WI38 (cell line): Measurements from ENCODE around the gene LYSMD2.

Experiments
- H3K4me3 ChIP-seq: 2 replicates; pipeline ENCODE4 v1.5.1; 2011; ENCODE audit warnings: low read depth, mild to moderate bottlenecking, control low read depth, low read length
- TF ChIP-seq, protein P1 (sequence below): IDR thresholded peaks from 2 replicates; pipeline ENCODE4 v1.5.1; 2012; ENCODE audit warnings: low read depth, mild to moderate bottlenecking, control low read depth, low read length

Gene LYSMD2

DNA sequence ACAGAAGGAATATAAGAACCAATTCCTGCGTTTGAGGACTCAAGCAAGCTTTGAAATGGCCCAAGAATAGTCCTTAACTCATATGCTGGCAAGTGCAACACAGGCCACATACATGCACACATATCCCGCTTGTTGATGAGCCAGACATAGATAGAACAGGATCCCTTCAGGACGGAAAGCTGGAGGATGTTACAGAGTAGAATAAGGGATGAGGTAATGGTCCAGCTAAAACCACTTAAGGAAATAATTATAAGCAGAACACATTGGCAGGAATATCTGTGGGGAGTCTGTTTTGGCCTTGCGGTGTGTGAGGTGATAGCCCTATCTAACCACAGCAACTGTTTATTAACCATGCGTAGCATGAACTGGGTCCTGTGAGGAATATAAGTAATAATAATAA lies 31.2 kb downstream of the LYSMD2 start:
- H3K4me3 ChIP-seq = no peak overlapping the region
- TF ChIP-seq, protein P1, sequence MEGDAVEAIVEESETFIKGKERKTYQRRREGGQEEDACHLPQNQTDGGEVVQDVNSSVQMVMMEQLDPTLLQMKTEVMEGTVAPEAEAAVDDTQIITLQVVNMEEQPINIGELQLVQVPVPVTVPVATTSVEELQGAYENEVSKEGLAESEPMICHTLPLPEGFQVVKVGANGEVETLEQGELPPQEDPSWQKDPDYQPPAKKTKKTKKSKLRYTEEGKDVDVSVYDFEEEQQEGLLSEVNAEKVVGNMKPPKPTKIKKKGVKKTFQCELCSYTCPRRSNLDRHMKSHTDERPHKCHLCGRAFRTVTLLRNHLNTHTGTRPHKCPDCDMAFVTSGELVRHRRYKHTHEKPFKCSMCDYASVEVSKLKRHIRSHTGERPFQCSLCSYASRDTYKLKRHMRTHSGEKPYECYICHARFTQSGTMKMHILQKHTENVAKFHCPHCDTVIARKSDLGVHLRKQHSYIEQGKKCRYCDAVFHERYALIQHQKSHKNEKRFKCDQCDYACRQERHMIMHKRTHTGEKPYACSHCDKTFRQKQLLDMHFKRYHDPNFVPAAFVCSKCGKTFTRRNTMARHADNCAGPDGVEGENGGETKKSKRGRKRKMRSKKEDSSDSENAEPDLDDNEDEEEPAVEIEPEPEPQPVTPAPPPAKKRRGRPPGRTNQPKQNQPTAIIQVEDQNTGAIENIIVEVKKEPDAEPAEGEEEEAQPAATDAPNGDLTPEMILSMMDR = no peak

DNA sequence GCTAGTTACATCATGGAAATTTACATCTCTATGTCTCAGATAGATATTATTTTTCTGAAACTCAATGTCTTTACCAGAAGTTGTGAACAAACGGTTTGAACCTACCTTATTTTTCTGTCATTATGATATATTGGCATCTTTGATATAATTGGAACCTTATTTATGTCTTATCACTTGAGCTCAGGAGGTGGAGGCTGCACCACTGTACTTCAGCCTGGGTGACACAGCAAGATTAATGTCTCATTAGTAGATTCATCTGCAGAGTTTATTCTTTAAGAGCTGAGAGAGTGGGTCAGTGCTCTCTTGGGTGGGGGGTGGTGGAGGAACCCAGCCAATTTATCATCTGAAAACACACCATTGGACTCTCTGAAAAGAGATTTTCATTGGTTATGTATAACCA lies 34.7 kb downstream of the LYSMD2 start:
- TF ChIP-seq, protein P1 = no peak
- H3K4me3 ChIP-seq = no peak overlapping the region

DNA sequence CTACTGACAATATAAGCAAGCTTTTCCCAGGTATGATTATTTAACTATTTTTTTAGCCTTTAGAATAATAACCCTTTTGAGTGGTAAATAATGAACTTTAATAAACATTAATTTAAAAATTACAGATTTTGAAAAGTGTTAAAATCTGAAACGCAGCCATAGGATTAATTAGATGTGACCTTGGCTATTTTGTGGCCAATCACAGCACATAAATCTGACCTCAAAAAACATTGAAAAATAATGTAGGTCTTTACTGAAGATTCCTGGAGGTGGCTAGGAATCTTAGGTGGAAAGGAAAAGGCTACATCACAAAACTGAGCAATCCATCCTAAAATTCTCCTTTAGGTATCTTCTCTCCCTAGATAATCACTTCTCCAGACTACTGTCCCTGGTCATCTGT lies 38.1 kb downstream of the LYSMD2 start:
- no peak overlapping the region for H3K4me3 ChIP-seq
- TF ChIP-seq, protein P1 = no peak

DNA sequence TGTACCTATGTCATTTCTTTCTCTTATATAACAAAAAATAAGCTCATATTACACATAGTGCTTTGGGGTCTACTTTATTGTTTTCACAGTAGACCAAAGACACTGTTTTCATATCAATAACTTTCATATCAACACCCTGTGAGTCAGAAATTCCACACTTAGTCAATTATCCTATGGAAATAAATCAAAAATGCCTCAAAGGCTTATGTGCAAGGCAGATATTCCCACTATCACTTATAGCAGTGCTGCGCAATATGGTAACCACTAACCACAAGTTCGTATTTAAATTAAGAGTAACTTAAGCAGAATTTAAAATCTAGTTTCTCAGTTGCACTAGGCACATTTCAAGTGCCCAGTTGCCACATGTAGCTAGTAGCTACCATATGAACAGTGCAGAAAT lies 40.3 kb downstream of the LYSMD2 start:
- H3K4me3 ChIP-seq = no peak overlapping the region
- TF ChIP-seq, protein P1 = no peak

DNA sequence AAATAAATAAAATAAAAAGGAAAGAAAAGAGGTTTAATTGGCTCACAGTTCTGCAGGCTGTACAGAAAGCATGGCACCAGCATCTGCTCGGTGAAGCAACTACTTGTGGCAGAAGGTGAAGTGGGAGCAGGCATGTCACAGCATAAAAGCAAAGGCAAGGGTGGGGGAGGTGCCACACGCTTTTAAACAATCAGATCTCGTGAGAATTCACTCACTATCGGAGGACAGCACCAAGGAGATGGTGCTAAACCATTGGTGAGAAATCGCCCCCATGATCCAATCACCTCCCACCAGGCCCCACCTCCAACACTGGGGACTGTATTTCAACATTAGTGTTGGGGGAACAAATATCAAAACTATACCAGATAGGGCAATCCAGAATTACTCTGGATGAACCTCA lies 40.9 kb downstream of the LYSMD2 start:
- TF ChIP-seq, protein P1 = no peak
- no peak overlapping the region for H3K4me3 ChIP-seq

DNA sequence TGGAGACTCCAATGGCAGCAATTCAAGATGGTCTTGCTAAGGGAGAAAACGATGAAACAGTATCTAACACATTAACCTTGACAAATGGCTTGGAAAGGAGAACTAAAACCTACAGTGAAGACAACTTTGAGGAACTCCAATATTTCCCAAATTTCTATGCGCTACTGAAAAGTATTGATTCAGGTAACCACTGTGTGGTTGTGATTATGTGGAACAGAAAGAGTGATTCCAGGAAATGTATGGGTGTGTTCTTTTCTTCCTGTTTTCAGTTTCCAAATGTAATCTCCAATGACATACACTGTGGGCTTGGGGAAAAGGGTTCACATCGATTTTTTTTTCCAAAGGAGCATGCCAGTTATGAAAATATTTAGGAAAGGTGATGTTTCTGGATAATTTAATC lies 45.3 kb downstream of the LYSMD2 start:
- H3K4me3 ChIP-seq = no peak overlapping the region
- TF ChIP-seq, protein P1 = no peak

DNA sequence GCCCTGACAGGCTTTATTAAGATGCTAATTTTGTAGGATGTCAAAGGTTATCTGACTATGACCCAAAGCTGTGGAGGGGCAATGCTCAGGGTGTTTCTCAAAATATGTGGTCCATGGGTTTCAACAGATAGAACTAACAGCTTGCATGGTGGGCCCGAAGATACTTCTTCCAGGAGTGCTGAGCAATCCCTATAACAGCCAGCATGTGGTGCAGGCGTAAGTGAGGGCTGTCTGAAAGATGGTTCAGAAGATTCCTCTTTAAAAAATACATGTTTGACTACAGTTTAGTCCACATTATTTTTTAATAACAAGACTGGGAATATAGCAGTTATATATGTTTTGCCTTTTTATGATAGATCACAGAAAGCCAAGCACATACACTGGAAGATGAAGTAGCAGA lies 48.6 kb downstream of the LYSMD2 start:
- TF ChIP-seq, protein P1 = peak; percentile 30; the same call in 1 of the 2 replicates

More for the DNA sequence above, 48.6 kb downstream of the LYSMD2 start:
- no peak overlapping the region for H3K4me3 ChIP-seq
